ENCODE data around the gene CATSPERZ.

The CATSPERZ gene

GRCh38 chr11:64342869-64343745 is 42.9 kb downstream of the CATSPERZ start:
- DNase-seq (ENCODE audit: low read depth): no peak

GRCh38 chr11:64343767-64344559 is 43.8 kb downstream of the CATSPERZ start:
- no peak for DNase-seq (ENCODE audit: low read depth)

GRCh38 chr11:64344787-64345186 is 44.6 kb downstream of the CATSPERZ start:
- no peak for DNase-seq (ENCODE audit: low read depth)

- no peak for DNase-seq (ENCODE audit: low read depth)
Measured at GRCh38 chr11:64347193-64347867, 47.2 kb downstream of the CATSPERZ start.

GRCh38 chr11:64348383-64349024 is 48.3 kb downstream of the CATSPERZ start:
- no peak for DNase-seq (ENCODE audit: low read depth)

GRCh38 chr11:64349025-64349387 is 48.8 kb downstream of the CATSPERZ start:
- no peak for DNase-seq (ENCODE audit: low read depth)

GRCh38 chr11:64349404-64349803 is 49.2 kb downstream of the CATSPERZ start:
- DNase-seq (ENCODE audit: low read depth): no peak

- DNase-seq (ENCODE audit: low read depth): no peak
Measured at GRCh38 chr11:64351136-64351631, 51.0 kb downstream of the CATSPERZ start.

GRCh38 chr11:64352099-64352994 is 52.2 kb downstream of the CATSPERZ start:
- DNase-seq (ENCODE audit: low read depth): no peak

GRCh38 chr11:64352995-64353714 is 53.0 kb downstream of the CATSPERZ start:
- DNase-seq (ENCODE audit: low read depth): no peak

- no peak for DNase-seq (ENCODE audit: low read depth)
Measured at GRCh38 chr11:64353715-64354506, 53.8 kb downstream of the CATSPERZ start.
